SW480 (cell line): ENCODE measurements around the gene SIDT1.
A peak's percentile ranks its signal among the peaks of the same experiment; 100 is the strongest.

ENCODE experiments used
- DNase-seq: peaks from one replicate; pipeline ENCODE4 v3.0.0-alpha.2; 2016; ENCODE audit warnings: low spot score

SIDT1 gene

GRCh38 chr3:113546414-113546893, 14.1 kb downstream of the SIDT1 start:
- DNase-seq = no peak

GRCh38 chr3:113548501-113548900, 16.1 kb downstream of the SIDT1 start:
- no peak for DNase-seq

GRCh38 chr3:113551820-113552219, 19.5 kb downstream of the SIDT1 start:
- DNase-seq = no peak

GRCh38 chr3:113552851-113553250, 20.5 kb downstream of the SIDT1 start:
- DNase-seq = no peak

GRCh38 chr3:113555138-113555537, 22.8 kb downstream of the SIDT1 start:
- no peak for DNase-seq

- DNase-seq = no peak
These were observed 24.1 kb downstream of the SIDT1 start for GRCh38 chr3:113556316-113556945.

GRCh38 chr3:113556946-113557335, 24.6 kb downstream of the SIDT1 start:
- DNase-seq = no peak

GRCh38 chr3:113557374-113557773, 25.0 kb downstream of the SIDT1 start:
- DNase-seq = peak; percentile 32

GRCh38 chr3:113559009-113559408, 26.7 kb downstream of the SIDT1 start:
- DNase-seq = no peak

GRCh38 chr3:113560271-113560670, 27.9 kb downstream of the SIDT1 start:
- DNase-seq = no peak

- no peak for DNase-seq
These were observed 28.7 kb downstream of the SIDT1 start for GRCh38 chr3:113560831-113561623.

- no peak for DNase-seq
These were observed 33.2 kb downstream of the SIDT1 start for GRCh38 chr3:113565555-113565954.

GRCh38 chr3:113570158-113570557, 37.8 kb downstream of the SIDT1 start:
- no peak for DNase-seq

GRCh38 chr3:113571360-113571759, 39.0 kb downstream of the SIDT1 start:
- DNase-seq = no peak

GRCh38 chr3:113573728-113574127, 41.4 kb downstream of the SIDT1 start:
- no peak for DNase-seq

GRCh38 chr3:113574213-113574612, 41.9 kb downstream of the SIDT1 start:
- DNase-seq = no peak

- DNase-seq = no peak
These were observed 42.9 kb downstream of the SIDT1 start for GRCh38 chr3:113575206-113575605.

GRCh38 chr3:113585228-113585627, 52.9 kb downstream of the SIDT1 start:
- no peak for DNase-seq

GRCh38 chr3:113585720-113586119, 53.4 kb downstream of the SIDT1 start:
- no peak for DNase-seq

GRCh38 chr3:113588806-113589205, 56.5 kb downstream of the SIDT1 start:
- DNase-seq = no peak

GRCh38 chr3:113589971-113590370, 57.6 kb downstream of the SIDT1 start:
- no peak for DNase-seq

GRCh38 chr3:113590983-113591382, 58.6 kb downstream of the SIDT1 start:
- DNase-seq = no peak

GRCh38 chr3:113594066-113594465, 61.7 kb downstream of the SIDT1 start:
- DNase-seq = no peak
